K562 (cell line): Measurements from ENCODE around the gene CAMK2G. TPM values are rescaled to one million over a fixed set of nuclear protein-coding genes. Genes with fewer than 3 reads are reported as not detected.

ENCODE experiments used
- CBFA2T2 ChIP-seq: fragments of 450-650 bp; conservative IDR thresholded peaks from 2 replicates; pipeline ENCODE4 v1.6.1; 2017; ENCODE audit warnings: mild to moderate bottlenecking
- ETV1 ChIP-seq: fragments of 450-650 bp; conservative IDR thresholded peaks from 2 replicates; pipeline ENCODE4 v1.6.1; 2016; ENCODE audit warnings: missing genetic modification characterization, control low read depth, low read depth, missing compliant biosample characterization
- MEF2A ChIP-seq: IDR thresholded peaks from 2 replicates; pipeline ENCODE4 v1.6.1; 2011; ENCODE audit warnings: low read depth, mild to moderate bottlenecking, low read length, moderate library complexity; ENCODE audit not compliant: control insufficient read depth
- NR2C2 ChIP-seq, 2 experiments: fragments of 200-800 bp in 1 of 2; sonication (Bioruptor generic) in 1 of 2; sonication (generic) in 1 of 2; formaldehyde crosslinking in 1 of 2; IDR thresholded peaks; 2 replicates each; pipeline versions ENCODE4 v1.6.1 to v1.8.0; 2016 to 2022; ENCODE audit warnings: mild to moderate bottlenecking in 1 of 2, missing compliant biosample characterization in 1 of 2, missing genetic modification characterization in 1 of 2, missing genetic modification reagents in 1 of 2
- ZNF143 ChIP-seq: sonication (generic); formaldehyde crosslinking; IDR thresholded peaks from 2 replicates; pipeline ENCODE4 v1.9.0; 2022; ENCODE audit warnings: mild to moderate bottlenecking, missing genetic modification reagents
- ZNF239 ChIP-seq: fragments of 250-450 bp; sonication (Bioruptor Pico); IDR thresholded peaks from 2 replicates; pipeline ENCODE4 v1.4.0; 2020; ENCODE audit warnings: mild to moderate bottlenecking
- ZNF444 ChIP-seq: fragments of 250-450 bp; sonication (Bioruptor Pico); IDR thresholded peaks from 2 replicates; pipeline ENCODE4 v1.4.0; 2020; ENCODE audit warnings: mild to moderate bottlenecking, moderate library complexity
- ZNF644 ChIP-seq: fragments of 200-800 bp; sonication (Bioruptor generic); IDR thresholded peaks from 2 replicates; pipeline ENCODE4 v1.6.1; 2016; ENCODE audit warnings: low read depth, missing genetic modification characterization, missing compliant biosample characterization
- polyA plus RNA-seq, 8 experiments: library from polyadenylated mRNA; depleted of rRNA in 4 of 8; stranded (reverse) in 5 of 8; unstranded in 3 of 8; fragments of >200 nt; fragmentation: Nextera tagmentation in 2 of 8; fragmentation: Illumina TruSeq in 1 of 8; extraction: Ambion mirVana in 2 of 8; extraction: Trizol in 1 of 8; gene quantifications; 2 replicates each; pipeline versions ENCODE4 v1.2.1 to v1.2.3, GENCODE V29; 2011 to 2014; ENCODE audit warnings: inconsistent platforms in 1 of 8, missing spikeins in 1 of 8
- total RNA-seq, 7 experiments: library from RNA; depleted of rRNA in 6 of 7; stranded (reverse); fragments of >200 nt in 6 of 7; fragmentation: Illumina TruSeq in 2 of 7; extraction: Trizol in 2 of 7; gene quantifications; 2 replicates each; pipeline versions ENCODE4 v1.2.1 to v1.2.3, GENCODE V29; 2011 to 2021; ENCODE audit warnings: low replicate concordance in 1 of 7
- TF ChIP-seq, protein P1 (sequence below): fragments of 150-350 bp; IDR thresholded peaks from 2 replicates; pipeline ENCODE4 v1.6.1; 2014; ENCODE audit warnings: low read depth, mild to moderate bottlenecking, low read length, borderline replicate concordance
- TF ChIP-seq, protein P2 (sequence below): fragments of 250-450 bp; sonication (Bioruptor Pico); IDR thresholded peaks from 2 replicates; pipeline ENCODE4 v1.9.0; 2021; ENCODE audit warnings: mild to moderate bottlenecking, inconsistent platforms
- TF ChIP-seq, protein P3 (sequence below): fragments of 250-450 bp; sonication (Bioruptor Pico); IDR thresholded peaks from 2 replicates; pipeline ENCODE4 v1.8.0; 2021; ENCODE audit warnings: mild to moderate bottlenecking, moderate library complexity
- TF ChIP-seq, protein P4 (sequence below): sonication (generic); formaldehyde crosslinking; IDR thresholded peaks from 2 replicates; pipeline ENCODE4 v1.8.1; 2023; ENCODE audit warnings: mild to moderate bottlenecking, missing genetic modification reagents, moderate library complexity

Gene CAMK2G
- total and polyA plus RNA-seq, 9 of the 15 experiments (the other 6 are each of a cell fraction or from before 2014, with no cell fraction given), result 9.0 to 37.9 (median 32.6) TPM

DNA sequence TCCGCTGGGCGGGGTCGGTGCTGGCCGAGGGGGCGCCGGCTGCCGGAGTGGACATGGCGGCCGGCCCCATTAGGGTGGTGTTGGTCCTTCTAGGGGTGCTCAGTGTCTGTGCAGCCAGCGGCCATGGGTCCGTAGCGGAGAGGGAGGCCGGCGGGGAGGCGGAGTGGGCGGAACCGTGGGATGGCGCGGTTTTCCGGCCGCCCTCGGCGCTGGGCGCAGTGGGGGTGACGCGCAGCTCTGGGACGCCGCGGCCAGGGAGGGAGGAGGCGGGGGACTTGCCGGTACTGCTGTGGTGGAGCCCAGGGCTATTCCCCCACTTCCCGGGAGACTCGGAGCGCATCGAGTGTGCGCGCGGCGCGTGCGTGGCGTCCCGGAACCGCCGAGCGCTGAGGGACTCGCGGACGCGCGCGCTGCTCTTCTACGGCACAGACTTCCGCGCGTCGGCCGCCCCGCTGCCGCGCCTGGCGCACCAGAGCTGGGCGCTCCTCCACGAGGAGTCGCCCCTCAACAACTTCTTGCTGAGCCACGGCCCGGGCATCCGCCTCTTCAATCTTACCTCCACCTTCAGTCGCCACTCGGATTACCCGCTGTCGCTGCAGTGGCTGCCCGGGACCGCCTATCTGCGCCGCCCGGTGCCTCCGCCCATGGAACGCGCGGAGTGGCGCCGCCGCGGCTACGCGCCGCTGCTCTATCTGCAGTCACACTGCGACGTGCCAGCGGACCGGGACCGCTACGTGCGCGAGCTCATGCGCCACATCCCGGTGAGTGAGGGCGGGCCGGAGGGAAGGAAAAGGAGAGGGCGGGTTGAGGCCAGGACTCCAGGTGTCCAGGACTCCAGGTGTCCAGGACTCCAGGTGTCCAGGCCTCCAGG lies 101.8 kb downstream of the CAMK2G start (continued):
- TF ChIP-seq NR2C2 (CRISPR knock-in tag; IDR thresholded peaks at IDR 0.05) (no peak), NR2C2 (tag; IDR thresholded peaks at IDR 0.05) (peak; percentile 77), ZNF644 (tag) (0 out of 2 replicates have a peak, but pooled peaks have one; percentile 75), ETV1 (tag) (peak; percentile 78), MEF2A (no peak), CBFA2T2 (no peak), ZNF239 (CRISPR knock-in tag) (no peak), ZNF444 (CRISPR knock-in tag) (no peak), ZNF143 (CRISPR knock-in tag) (peak; percentile 55)
- TF ChIP-seq, protein P1, sequence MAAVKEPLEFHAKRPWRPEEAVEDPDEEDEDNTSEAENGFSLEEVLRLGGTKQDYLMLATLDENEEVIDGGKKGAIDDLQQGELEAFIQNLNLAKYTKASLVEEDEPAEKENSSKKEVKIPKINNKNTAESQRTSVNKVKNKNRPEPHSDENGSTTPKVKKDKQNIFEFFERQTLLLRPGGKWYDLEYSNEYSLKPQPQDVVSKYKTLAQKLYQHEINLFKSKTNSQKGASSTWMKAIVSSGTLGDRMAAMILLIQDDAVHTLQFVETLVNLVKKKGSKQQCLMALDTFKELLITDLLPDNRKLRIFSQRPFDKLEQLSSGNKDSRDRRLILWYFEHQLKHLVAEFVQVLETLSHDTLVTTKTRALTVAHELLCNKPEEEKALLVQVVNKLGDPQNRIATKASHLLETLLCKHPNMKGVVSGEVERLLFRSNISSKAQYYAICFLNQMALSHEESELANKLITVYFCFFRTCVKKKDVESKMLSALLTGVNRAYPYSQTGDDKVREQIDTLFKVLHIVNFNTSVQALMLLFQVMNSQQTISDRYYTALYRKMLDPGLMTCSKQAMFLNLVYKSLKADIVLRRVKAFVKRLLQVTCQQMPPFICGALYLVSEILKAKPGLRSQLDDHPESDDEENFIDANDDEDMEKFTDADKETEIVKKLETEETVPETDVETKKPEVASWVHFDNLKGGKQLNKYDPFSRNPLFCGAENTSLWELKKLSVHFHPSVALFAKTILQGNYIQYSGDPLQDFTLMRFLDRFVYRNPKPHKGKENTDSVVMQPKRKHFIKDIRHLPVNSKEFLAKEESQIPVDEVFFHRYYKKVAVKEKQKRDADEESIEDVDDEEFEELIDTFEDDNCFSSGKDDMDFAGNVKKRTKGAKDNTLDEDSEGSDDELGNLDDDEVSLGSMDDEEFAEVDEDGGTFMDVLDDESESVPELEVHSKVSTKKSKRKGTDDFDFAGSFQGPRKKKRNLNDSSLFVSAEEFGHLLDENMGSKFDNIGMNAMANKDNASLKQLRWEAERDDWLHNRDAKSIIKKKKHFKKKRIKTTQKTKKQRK, result 0 out of 2 replicates have a peak, but pooled peaks have one; percentile 32
- TF ChIP-seq, protein P2, sequence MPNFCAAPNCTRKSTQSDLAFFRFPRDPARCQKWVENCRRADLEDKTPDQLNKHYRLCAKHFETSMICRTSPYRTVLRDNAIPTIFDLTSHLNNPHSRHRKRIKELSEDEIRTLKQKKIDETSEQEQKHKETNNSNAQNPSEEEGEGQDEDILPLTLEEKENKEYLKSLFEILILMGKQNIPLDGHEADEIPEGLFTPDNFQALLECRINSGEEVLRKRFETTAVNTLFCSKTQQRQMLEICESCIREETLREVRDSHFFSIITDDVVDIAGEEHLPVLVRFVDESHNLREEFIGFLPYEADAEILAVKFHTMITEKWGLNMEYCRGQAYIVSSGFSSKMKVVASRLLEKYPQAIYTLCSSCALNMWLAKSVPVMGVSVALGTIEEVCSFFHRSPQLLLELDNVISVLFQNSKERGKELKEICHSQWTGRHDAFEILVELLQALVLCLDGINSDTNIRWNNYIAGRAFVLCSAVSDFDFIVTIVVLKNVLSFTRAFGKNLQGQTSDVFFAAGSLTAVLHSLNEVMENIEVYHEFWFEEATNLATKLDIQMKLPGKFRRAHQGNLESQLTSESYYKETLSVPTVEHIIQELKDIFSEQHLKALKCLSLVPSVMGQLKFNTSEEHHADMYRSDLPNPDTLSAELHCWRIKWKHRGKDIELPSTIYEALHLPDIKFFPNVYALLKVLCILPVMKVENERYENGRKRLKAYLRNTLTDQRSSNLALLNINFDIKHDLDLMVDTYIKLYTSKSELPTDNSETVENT, result peak; percentile 92
- TF ChIP-seq, protein P3, sequence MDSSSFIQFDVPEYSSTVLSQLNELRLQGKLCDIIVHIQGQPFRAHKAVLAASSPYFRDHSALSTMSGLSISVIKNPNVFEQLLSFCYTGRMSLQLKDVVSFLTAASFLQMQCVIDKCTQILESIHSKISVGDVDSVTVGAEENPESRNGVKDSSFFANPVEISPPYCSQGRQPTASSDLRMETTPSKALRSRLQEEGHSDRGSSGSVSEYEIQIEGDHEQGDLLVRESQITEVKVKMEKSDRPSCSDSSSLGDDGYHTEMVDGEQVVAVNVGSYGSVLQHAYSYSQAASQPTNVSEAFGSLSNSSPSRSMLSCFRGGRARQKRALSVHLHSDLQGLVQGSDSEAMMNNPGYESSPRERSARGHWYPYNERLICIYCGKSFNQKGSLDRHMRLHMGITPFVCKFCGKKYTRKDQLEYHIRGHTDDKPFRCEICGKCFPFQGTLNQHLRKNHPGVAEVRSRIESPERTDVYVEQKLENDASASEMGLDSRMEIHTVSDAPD (CRISPR knock-in tag), result no peak
- TF ChIP-seq, protein P4, sequence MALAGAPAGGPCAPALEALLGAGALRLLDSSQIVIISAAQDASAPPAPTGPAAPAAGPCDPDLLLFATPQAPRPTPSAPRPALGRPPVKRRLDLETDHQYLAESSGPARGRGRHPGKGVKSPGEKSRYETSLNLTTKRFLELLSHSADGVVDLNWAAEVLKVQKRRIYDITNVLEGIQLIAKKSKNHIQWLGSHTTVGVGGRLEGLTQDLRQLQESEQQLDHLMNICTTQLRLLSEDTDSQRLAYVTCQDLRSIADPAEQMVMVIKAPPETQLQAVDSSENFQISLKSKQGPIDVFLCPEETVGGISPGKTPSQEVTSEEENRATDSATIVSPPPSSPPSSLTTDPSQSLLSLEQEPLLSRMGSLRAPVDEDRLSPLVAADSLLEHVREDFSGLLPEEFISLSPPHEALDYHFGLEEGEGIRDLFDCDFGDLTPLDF (CRISPR knock-in tag), result peak; percentile 84
